ENCODE data around the gene UBE2V1.
A peak's percentile ranks its signal among the peaks of the same experiment; 100 is the strongest.
"Not testable (repeated sequence)": the region's sequence is repeated elsewhere in the genome, so short reads cannot be mapped to it uniquely, and the experiment has no call there.

Gene UBE2V1

GRCh38 chr20:50137702-50138101, 24.8 kb upstream of the UBE2V1 start:
- DNase-seq (ENCODE audit: low read depth in 3 of 3): not testable (repeated sequence)

- DNase-seq (ENCODE audit: low read depth in 3 of 3): no peak
Observed at GRCh38 chr20:50136822-50137599, 24.1 kb upstream of the UBE2V1 start.

GRCh38 chr20:50135157-50135556, 22.2 kb upstream of the UBE2V1 start:
- not testable (repeated sequence) for DNase-seq (ENCODE audit: low read depth in 3 of 3)

DNA sequence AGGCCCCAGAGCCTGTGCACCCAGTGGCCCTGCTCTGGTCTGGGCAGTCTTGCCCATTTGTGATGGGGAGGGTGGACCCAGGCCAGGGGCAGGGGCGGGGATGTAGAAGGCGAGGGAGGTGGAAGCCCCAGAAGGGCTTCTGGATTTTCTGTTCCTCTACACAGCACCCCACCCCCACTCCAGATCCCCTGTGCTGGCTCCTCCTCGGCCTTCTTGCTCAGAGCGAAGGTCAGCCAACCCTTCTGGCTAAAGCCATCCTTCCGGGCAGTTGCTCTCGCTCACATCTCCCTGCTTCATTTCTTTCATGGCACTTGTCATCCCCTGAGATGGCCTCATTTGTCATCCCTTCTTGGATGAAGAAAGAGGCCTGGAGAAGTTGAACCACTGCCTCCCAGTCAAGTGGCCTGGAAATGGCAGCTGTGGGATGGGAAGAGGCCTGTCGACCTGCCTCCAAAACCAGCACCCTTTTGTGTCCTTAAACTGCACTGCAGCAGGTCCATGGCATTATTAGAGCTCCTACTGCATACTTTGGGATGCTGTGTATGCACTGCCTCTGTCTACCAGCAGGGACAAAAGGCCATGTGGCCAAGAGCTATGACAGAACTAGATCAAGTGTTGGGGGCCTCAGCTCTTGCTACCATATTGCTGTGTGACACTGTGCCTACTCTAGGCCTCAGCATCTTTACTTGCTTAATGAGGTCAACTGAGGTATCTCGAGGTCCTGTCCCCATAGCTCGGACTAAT, 20.7 kb upstream of the UBE2V1 start:
- no peak for DNase-seq (ENCODE audit: low read depth in 3 of 3)

- DNase-seq (ENCODE audit: low read depth in 3 of 3): no peak
Observed at GRCh38 chr20:50133041-50133440, 20.1 kb upstream of the UBE2V1 start.

GRCh38 chr20:50130995-50131394, 18.0 kb upstream of the UBE2V1 start:
- DNase-seq (ENCODE audit: low read depth in 3 of 3): no peak

GRCh38 chr20:50130356-50130723, 17.4 kb upstream of the UBE2V1 start:
- no peak for DNase-seq (ENCODE audit: low read depth in 3 of 3)

GRCh38 chr20:50129662-50130355, 16.9 kb upstream of the UBE2V1 start:
- DNase-seq (ENCODE audit: low read depth in 3 of 3): no peak

GRCh38 chr20:50128520-50128905, 15.6 kb upstream of the UBE2V1 start:
- DNase-seq (ENCODE audit: low read depth in 3 of 3): no peak

GRCh38 chr20:50127587-50128519, 14.9 kb upstream of the UBE2V1 start:
- no peak for DNase-seq (ENCODE audit: low read depth in 3 of 3)

DNA sequence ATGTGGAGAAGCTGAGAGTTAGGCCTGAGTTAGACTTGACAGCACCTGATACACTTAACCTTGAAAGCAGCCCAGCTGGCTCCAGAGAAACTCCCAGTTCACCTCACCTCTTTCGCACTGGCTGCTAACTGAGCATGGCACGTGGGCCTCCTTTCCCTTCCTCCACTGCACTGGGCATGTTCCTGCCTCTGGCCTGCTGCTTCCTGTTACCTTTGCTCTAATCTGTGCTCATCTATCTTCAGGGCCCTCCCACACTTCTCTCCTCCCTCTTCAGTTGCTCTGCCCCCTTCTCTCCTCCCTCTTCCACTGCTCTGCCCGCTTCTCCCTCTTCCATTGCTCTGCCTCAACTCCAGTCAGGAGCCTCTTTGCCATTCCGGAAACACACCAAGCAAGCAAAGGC, 13.7 kb upstream of the UBE2V1 start:
- no peak for DNase-seq (ENCODE audit: low read depth in 3 of 3)

DNA sequence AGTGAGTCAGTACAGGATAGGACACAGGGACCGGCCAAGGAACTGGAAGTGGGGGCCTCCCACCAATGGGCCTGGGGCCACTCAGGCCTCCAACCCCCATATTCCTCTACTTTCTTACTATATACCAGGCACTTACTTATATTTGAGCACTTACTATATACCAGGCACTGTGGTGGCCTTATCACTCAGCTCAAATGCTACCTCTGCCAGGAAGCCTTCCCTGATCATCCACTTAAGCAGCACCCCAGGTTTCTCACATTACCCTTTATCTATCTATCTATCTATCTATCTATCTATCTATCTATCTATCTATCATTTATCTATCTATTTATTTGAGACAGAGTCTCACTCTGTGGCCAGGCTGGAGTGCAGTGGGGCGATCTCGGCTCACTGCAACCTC, 12.3 kb upstream of the UBE2V1 start:
- DNase-seq (ENCODE audit: low read depth in 3 of 3): no peak

GRCh38 chr20:50124496-50124895, 11.5 kb upstream of the UBE2V1 start:
- no peak for DNase-seq (ENCODE audit: low read depth in 3 of 3)

GRCh38 chr20:50123418-50123817, 10.5 kb upstream of the UBE2V1 start:
- DNase-seq (ENCODE audit: low read depth in 3 of 3): no peak

GRCh38 chr20:50122763-50123162, 9.8 kb upstream of the UBE2V1 start:
- DNase-seq (ENCODE audit: low read depth in 3 of 3): no peak

DNA sequence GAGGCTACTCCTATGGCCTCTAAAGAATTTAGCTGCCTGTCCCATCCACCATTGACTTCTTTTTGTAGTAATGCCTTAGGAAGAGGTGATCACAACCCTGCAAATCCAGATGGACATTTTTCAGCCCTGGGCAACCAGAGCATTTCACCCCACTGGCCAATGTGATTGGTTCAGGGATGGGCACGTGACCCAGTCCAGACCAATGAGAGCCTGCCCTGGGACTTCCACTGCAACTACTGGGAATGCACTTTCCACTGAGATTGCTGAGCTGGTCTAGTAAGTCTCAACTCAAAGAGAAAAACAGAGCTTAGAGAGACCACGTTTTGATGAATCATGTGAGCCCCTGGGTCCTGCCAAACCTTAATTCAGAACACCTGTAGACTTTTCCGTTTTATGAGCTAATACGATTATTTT, 8.9 kb upstream of the UBE2V1 start:
- DNase-seq (ENCODE audit: low read depth in 3 of 3): no peak

DNA sequence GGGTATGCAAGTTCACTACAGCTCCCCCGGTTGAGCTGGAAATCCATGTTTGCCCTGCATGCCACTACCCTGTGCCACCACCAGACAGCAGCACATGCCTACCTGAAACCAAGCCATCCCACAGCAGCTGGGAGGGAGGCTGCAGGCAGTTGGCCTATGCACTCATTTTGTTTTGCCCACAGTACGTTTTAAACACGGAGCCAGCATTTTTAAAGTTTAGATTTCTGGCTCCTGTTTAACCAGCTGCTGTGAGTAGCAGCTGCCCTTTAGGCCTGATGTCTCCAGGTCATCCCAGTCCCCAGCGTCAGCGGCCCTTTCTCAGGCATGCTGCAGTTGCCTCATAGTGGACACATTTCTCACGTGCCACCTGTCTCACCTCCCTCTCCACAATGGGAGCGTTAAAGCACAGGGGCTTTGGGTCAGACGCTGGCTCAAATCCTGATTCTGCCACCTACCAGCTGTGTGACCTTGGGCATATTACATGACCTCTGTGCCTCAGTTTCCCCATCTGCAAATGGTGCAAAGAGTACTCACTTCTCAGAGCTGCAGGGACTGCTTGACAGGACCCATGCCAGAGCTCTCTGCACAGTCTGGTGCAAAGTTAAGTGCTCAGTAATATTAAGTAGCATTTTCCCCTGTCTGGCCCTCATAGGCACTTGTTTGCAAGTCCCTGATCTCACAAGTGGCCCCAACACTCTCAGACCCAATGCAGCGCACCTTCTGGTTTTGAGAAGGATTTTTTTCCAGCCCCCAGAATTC, 8.2 kb upstream of the UBE2V1 start:
- DNase-seq (ENCODE audit: low read depth in 3 of 3): peak in 1 of 3 donors; percentile 42

DNA sequence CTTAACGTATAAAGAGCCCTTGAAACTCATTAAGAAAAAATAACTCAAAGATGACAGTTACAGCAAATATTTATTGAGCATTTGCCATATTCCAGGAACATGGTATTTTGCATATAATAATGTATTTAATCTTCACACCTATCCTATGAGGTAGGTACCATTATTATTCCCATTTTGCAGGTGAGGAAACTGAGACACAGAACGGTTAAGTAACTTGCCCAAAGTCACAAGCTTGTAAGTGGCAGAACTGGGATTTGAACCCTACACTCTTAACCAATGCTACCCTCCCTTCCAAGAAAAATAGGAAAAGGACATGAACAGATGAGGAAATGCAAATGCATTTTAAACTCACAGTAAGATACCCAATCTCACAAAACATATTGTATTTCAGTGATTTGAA, 5.3 kb upstream of the UBE2V1 start:
- no peak for DNase-seq (ENCODE audit: low read depth in 3 of 3)

- no peak for DNase-seq (ENCODE audit: low read depth in 3 of 3)
Observed at GRCh38 chr20:50116368-50116999, 3.5 kb upstream of the UBE2V1 start.

- peak; percentile 81 to 89 (median 84) for DNase-seq (ENCODE audit: low read depth in 3 of 3)
Observed at GRCh38 chr20:50115591-50116367, 2.8 kb upstream of the UBE2V1 start.
